Measurements from ENCODE around the gene LTBP3.

LTBP3 gene

GRCh38 chr11:65585396-65586246 is 27.5 kb upstream of the LTBP3 start:
- DNase-seq = no peak

GRCh38 chr11:65584723-65585171 is 26.6 kb upstream of the LTBP3 start:
- DNase-seq = no peak

GRCh38 chr11:65584106-65584505 is 25.9 kb upstream of the LTBP3 start:
- no peak for DNase-seq

- DNase-seq = no peak
Measured at GRCh38 chr11:65583589-65583988, 25.4 kb upstream of the LTBP3 start.

GRCh38 chr11:65581928-65582327 is 23.8 kb upstream of the LTBP3 start:
- no peak for DNase-seq

- no peak for DNase-seq
Measured at GRCh38 chr11:65580756-65581155, 22.6 kb upstream of the LTBP3 start.

- DNase-seq = no peak
Measured at GRCh38 chr11:65580031-65580692, 22.0 kb upstream of the LTBP3 start.

GRCh38 chr11:65579291-65579690 is 21.1 kb upstream of the LTBP3 start:
- DNase-seq = no peak

- DNase-seq = no peak
Measured at GRCh38 chr11:65578667-65579066, 20.5 kb upstream of the LTBP3 start.

GRCh38 chr11:65578134-65578533 is 20.0 kb upstream of the LTBP3 start:
- no peak for DNase-seq

GRCh38 chr11:65577756-65578109 is 19.6 kb upstream of the LTBP3 start:
- no peak for DNase-seq

- no peak for DNase-seq
Measured at GRCh38 chr11:65576867-65577755, 19.0 kb upstream of the LTBP3 start.

GRCh38 chr11:65576232-65576866 is 18.2 kb upstream of the LTBP3 start:
- no peak for DNase-seq

GRCh38 chr11:65575568-65576231 is 17.5 kb upstream of the LTBP3 start, which contains the start of gene EHBP1L1:
TSS of gene EHBP1L1 (plus strand) at chr11:65576053. CDS start at chr11:65576303, 250 bp downstream.
- DNase-seq = no peak

- DNase-seq = no peak
Measured at GRCh38 chr11:65574811-65575567, 16.8 kb upstream of the LTBP3 start.

GRCh38 chr11:65574109-65574810 is 16.1 kb upstream of the LTBP3 start:
- peak; percentile 55 for DNase-seq

GRCh38 chr11:65573391-65574079 is 15.4 kb upstream of the LTBP3 start:
- DNase-seq = no peak

GRCh38 chr11:65572356-65573051 is 14.3 kb upstream of the LTBP3 start, which contains the start of gene FAM89B:
TSS of gene FAM89B (plus strand) at chr11:65572538. CDS start at chr11:65572670, 132 bp downstream.
- peak; percentile 68 for DNase-seq

GRCh38 chr11:65571940-65572339 is 13.8 kb upstream of the LTBP3 start:
- no peak for DNase-seq

Measured in NCI-H2107 (cell line).